Frontal cortex (tissue), 4 donors: Measurements from ENCODE around the gene ASPHD1. TPM values are rescaled to one million over a fixed set of nuclear protein-coding genes. Genes with fewer than 3 reads are reported as not detected.
"Not testable (repeated sequence)": the region's sequence is repeated elsewhere in the genome, so short reads cannot be mapped to it uniquely, and the experiment has no call there.

Experiments
- DNase-seq, 2 donors: peaks; one replicate each; pipeline ENCODE4 v3.0.0; 2012; ENCODE audit warnings: low spot score in 2 of 2
- FAIRE-seq: peaks from 2 replicates; lab custom pipeline; 2012; peaks lifted over from hg19 to GRCh38; lab: Jason Lieb, UNC
- total RNA-seq: library from RNA; depleted of rRNA; stranded (reverse); fragments of >200 nt; gene quantifications from one replicate; pipeline ENCODE4 v1.2.3, GENCODE V29; 2014
- donor health status: control.
- donor health status: control.
- donor health status: control.

Gene ASPHD1
- 9.4 TPM for total RNA-seq

GRCh38 chr16:29900102-29900887 lies at the start of gene ASPHD1:
ASPHD1 (plus strand) TSS chr16:29900488; CDS start chr16:29900972, 484 bp downstream.
- FAIRE-seq (no peak), DNase-seq (peak; percentile 89 to 92)

- DNase-seq (no peak), FAIRE-seq (no peak)
Measured at GRCh38 chr16:29850998-29851397, 49.3 kb upstream of the ASPHD1 start.

DNA sequence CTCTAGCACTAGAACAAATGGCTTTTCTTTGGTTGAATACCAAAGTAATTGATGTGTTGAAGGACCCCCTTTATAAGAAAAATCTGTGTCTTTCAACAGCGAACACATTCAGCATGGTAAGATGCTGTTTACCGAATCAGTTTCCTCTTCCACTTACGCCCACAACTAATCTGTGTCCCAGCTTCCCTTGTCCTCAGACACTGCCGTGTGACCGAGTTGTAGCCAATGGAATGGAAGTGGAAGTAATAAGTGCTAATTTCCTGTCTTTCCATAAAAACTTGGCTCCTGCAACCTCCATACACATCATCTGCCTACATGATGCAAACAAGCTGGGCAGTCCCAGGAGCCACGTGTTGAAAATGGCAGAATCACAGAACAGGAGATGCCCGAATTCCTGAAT lies 47.6 kb upstream of the ASPHD1 start:
- DNase-seq = no peak
- no peak for FAIRE-seq

DNA sequence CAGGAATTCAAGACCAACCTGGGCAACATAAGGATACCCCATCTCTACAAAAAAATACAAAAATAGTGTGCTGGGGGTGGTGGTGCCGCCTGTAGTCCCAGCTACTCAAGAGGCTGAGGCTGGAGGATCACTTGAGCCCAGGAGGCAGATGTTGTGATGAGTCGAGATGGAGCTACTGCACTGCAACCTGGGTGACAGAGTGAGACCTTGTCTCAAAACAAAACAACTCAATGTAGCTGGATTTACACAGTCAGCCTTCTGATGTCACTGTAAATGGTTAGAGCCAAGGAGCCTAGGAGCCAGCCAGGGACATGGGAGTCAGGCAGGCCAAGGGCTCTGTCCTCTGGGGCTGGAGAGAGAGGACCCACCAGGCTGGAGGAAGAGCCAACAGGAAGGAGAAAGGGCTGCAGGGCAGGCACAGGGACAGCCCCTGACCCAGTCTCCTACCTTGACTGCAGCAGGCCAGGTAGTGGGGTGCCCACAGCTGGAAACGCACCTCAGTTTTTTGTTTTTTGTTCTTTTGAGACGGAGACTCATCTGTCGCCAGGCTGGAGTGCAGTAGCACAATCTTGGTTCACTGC lies 45.7 kb upstream of the ASPHD1 start:
- FAIRE-seq (no peak), DNase-seq (no peak)

GRCh38 chr16:29857133-29857760 lies 43.0 kb upstream of the ASPHD1 start:
- FAIRE-seq = no peak
- no peak for DNase-seq

DNA sequence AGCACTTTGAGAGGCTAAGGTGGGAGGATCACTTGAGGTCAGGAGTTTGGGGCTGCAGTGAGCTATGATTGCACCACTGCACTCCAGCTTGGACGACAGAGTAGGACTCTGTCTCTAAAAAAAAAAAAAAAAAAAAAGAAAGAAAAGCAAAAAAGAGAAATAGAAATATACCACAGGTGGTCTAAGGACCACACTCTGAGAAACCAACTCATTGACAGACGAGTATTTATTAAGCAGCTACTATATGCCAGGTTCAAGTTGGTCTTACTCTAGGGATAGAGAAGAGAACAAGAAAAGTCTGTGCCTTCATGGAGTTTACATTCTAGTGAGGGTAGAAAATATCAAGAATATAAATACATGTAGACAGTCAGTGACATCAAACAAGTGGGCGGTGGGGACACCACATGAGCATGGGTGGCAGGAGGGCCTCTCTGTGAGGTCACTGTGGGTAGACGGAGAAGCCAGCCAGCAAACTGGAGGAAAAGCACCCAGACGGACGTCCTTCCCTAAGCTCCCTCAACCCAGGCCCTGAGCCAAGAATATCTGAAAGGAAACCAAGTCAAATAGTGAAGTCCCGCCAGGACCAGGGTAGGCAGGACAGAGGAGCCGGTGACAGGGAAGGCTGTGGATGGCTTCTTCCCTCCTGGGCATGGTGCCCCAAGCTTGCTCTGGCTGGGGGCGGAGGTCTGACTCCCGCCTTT lies 42.0 kb upstream of the ASPHD1 start:
- FAIRE-seq = no peak
- DNase-seq = no peak

GRCh38 chr16:29858974-29859373 lies 41.3 kb upstream of the ASPHD1 start:
- FAIRE-seq (no peak), DNase-seq (no peak)

DNA sequence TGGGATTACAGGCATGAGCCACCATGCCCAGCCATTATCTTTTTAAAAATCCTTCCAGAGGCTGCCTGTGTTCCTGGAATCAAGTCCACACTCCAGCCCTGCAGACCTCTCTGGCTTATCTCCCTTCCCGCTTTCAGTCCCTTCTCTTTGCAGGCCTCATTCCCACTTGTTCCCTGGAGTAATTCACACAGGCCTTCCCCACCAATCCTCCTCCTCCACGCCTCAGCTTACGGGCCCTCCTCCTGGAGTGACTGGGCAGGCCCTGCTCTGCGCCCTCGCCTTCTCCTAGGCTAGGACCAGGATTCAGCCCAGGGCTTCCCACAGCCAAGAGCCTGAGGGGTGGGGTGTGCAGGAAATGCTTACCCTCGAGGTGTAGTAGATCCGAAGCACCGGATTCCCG lies 40.1 kb upstream of the ASPHD1 start:
- FAIRE-seq = no peak
- no peak for DNase-seq

DNA sequence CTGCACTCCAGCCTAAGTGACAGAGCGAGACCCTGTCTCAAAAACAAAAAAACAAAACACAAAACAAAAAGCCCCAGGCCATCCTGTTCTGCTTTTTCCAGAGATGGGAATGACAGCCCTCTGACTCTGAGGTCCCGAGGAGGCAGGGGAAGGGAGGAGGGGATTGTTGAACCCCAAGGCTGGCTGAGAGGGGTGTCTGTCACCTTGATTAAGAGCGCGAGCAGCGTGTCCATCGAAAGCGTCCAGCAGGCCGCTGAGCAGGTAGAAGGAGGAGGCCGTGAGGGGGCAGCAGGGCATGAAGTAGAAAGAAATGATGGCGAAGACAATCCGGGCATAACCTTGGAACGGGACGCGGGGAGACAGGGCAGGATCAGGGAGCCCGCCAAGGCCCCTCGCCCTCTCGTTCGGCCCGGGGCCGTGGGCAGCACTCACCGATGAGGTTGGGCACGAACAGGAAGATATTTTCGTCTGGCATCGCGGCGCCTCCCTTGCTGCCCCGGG lies 37.9 kb upstream of the ASPHD1 start:
- no peak for FAIRE-seq

GRCh38 chr16:29862884-29863668 lies 37.2 kb upstream of the ASPHD1 start, which contains the start of gene CDIPT:
CDIPT (minus strand) TSS chr16:29863226; CDS start chr16:29862857, 369 bp downstream.
- peak; percentile 89 to 91 for DNase-seq
- no peak for FAIRE-seq

More for the DNA sequence above, 37.9 kb upstream of the ASPHD1 start:
- DNase-seq = no peak

DNA sequence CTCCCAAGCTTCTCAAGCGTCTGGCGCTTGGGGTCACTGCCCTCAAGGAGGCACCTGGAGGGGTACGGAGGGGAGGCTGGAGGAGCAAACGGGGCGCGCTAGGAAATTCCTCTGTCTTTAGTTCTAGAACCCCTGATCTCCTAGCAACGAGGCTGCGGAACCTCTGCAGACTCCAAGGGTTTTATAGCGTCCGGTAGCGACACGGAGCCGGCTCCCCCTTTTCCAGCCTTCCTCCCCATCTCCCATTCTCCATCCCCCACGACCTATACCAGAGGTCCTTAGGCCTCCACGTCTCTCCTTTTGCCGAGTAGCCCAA lies 36.7 kb upstream of the ASPHD1 start:
- FAIRE-seq (no peak), DNase-seq (no peak)

DNA sequence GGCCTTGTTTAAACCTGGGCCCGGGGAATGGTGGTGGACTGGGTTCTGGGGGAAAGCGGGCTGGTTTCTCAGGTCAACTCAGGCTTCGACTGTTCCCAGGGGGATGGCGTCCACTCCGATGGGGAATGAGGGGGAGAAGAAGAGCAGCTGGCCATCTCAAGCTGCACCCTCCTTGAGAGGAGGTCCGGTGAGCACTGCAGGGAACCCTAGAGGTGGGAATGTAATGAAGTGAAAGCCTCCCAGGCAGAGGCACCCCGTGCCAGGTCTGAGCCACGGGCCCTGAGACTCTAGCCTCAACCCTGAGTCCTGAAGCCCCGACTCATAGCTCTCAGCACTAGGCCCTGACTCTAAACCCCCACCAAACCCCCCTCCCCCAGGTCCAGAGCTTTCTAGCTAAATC lies 36.1 kb upstream of the ASPHD1 start:
- DNase-seq (no peak), FAIRE-seq (no peak)

- FAIRE-seq = no peak
- no peak for DNase-seq
Measured at GRCh38 chr16:29868396-29869009, 31.8 kb upstream of the ASPHD1 start.

GRCh38 chr16:29869067-29869466 lies 31.2 kb upstream of the ASPHD1 start:
- not testable (repeated sequence) for DNase-seq, FAIRE-seq

GRCh38 chr16:29871822-29872546 lies 28.3 kb upstream of the ASPHD1 start:
- FAIRE-seq (no peak), DNase-seq (no peak)

GRCh38 chr16:29873319-29873718 lies 27.0 kb upstream of the ASPHD1 start:
- no peak for DNase-seq

GRCh38 chr16:29875206-29875605 lies 25.1 kb upstream of the ASPHD1 start:
- DNase-seq (no peak), FAIRE-seq (no peak)

More at GRCh38 chr16:29873319-29873718, 27.0 kb upstream of the ASPHD1 start:
- no peak for FAIRE-seq

DNA sequence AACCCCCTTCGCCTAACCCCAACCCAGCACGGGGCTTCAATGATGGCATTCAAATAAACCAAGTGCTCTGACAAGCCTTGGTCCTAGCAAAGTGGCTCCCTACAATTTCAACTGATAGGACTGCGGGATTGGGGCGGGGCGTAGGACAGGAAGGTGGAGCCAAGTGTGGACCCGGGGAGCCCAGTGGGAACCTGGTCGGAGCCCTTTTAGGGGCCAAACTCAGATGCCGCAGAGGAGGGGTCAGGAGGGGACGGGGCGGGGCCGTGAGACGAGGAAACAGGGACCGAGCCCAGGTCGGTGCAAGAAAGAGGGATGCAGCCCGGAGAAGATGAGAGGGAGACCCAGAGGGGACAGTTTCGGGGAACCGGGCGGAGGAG lies 24.1 kb upstream of the ASPHD1 start:
- FAIRE-seq (no peak), DNase-seq (no peak)
